ENCODE data around the gene MOSPD3. TPM values are rescaled to one million over a fixed set of nuclear protein-coding genes. Genes with fewer than 3 reads are reported as not detected.
A peak's percentile ranks its signal among the peaks of the same experiment; 100 is the strongest.

MOSPD3 gene
- polyA plus RNA-seq, 1 donor from 2014 or later = 27.9 TPM

GRCh38 chr7:100602889-100603725 is 9.2 kb upstream of the MOSPD3 start:
- no peak overlapping the region for H2AFZ ChIP-seq (ENCODE audit: low read depth, low read length)

GRCh38 chr7:100603726-100604027 is 8.7 kb upstream of the MOSPD3 start:
- peak overlapping the region; percentile 57 for H3K4me3 ChIP-seq (ENCODE audit: low read length)
- no peaks in the 10 kb centered on the region for H3F3A ChIP-seq (ENCODE audit: insufficient read depth, low read length, poor library complexity, severe bottlenecking)
- H4K20me1 ChIP-seq (ENCODE audit: insufficient read depth) = no peaks in the 10 kb centered on the region
- no peaks in the 10 kb centered on the region for H3K9me2 ChIP-seq (ENCODE audit: insufficient read depth, low read length)
- H3K36me3 ChIP-seq (ENCODE audit: insufficient read depth, low read length) = no peaks in the 10 kb centered on the region
- H3K9me3 ChIP-seq (ENCODE audit: low read length) = no peaks in the 10 kb centered on the region
- no peak for TF ChIP-seq MXI1 (conservative IDR thresholded peaks at IDR 0.05; ENCODE audit: poor library complexity, severe bottlenecking)
- TF ChIP-seq SMC3 (conservative IDR thresholded peaks at IDR 0.05; ENCODE audit: poor library complexity) = no peak
- TF ChIP-seq REST (IDR thresholded peaks at IDR 0.05; ENCODE audit: borderline replicate concordance) = no peak
- no peak for TF ChIP-seq EZH2 (IDR thresholded peaks at IDR 0.05; ENCODE audit: borderline replicate concordance, insufficient read depth, low read length, poor library complexity, severe bottlenecking)
- TF ChIP-seq TAF1 (IDR thresholded peaks at IDR 0.05; ENCODE audit: low read depth) = no peak
- TF ChIP-seq EP300 (conservative IDR thresholded peaks at IDR 0.05; ENCODE audit: poor library complexity, severe bottlenecking) = no peak
- no peak for TF ChIP-seq CTCF (IDR thresholded peaks at IDR 0.05; ENCODE audit: poor library complexity, severe bottlenecking)
- no peak for TF ChIP-seq POLR2AphosphoS5 (IDR thresholded peaks at IDR 0.05)
- no peak for TF ChIP-seq RAD21 (conservative IDR thresholded peaks at IDR 0.05)
- no peaks in the 10 kb centered on the region for H3K79me2 ChIP-seq (replicated peaks; ENCODE audit: insufficient read depth, low read length)
- H2AFZ ChIP-seq (ENCODE audit: low read depth, low read length) = no peak overlapping the region
- no peak overlapping the region for H3K4me2 ChIP-seq (ENCODE audit: low read length)
- H3K27me3 ChIP-seq (ENCODE audit: insufficient read depth, low read depth, low read length) = peaks cover 34% of the 10 kb centered on the region
- H3K9ac ChIP-seq (ENCODE audit: low read length) = peak overlapping the region; percentile 29
- H3K27ac ChIP-seq (ENCODE audit: low read length) = no peak overlapping the region

More at GRCh38 chr7:100602889-100603725, 9.2 kb upstream of the MOSPD3 start:
- H3K9me3 ChIP-seq (ENCODE audit: low read length) = no peaks in the 10 kb centered on the region
- no peak overlapping the region for H3K27ac ChIP-seq (ENCODE audit: low read length)
- peak overlapping the region; percentile 29 for H3K9ac ChIP-seq (ENCODE audit: low read length)
- no peak overlapping the region for H3K4me2 ChIP-seq (ENCODE audit: low read length)
- H3F3A ChIP-seq (ENCODE audit: insufficient read depth, low read length, poor library complexity, severe bottlenecking) = no peaks in the 10 kb centered on the region
- H4K20me1 ChIP-seq (ENCODE audit: insufficient read depth) = no peaks in the 10 kb centered on the region
- peaks cover 34% of the 10 kb centered on the region for H3K27me3 ChIP-seq (ENCODE audit: insufficient read depth, low read depth, low read length)
- H3K9me2 ChIP-seq (ENCODE audit: insufficient read depth, low read length) = no peaks in the 10 kb centered on the region
- TF ChIP-seq POLR2AphosphoS5 (IDR thresholded peaks at IDR 0.05) (no peak), SMC3 (conservative IDR thresholded peaks at IDR 0.05; ENCODE audit: poor library complexity) (no peak), EZH2 (IDR thresholded peaks at IDR 0.05; ENCODE audit: borderline replicate concordance, insufficient read depth, low read length, poor library complexity, severe bottlenecking) (no peak), EP300 (conservative IDR thresholded peaks at IDR 0.05; ENCODE audit: poor library complexity, severe bottlenecking) (no peak), RAD21 (conservative IDR thresholded peaks at IDR 0.05) (no peak)
- H3K79me2 ChIP-seq (replicated peaks; ENCODE audit: insufficient read depth, low read length) = no peaks in the 10 kb centered on the region
- no peaks in the 10 kb centered on the region for H3K36me3 ChIP-seq (ENCODE audit: insufficient read depth, low read length)
- H3K4me3 ChIP-seq (ENCODE audit: low read length) = peak overlapping the region; percentile 57
